RWPE1 (cell line): ENCODE data around the gene AHNAK2.

Experiments
- CTCF ChIA-PET: fragments of 350-600 bp; sonication (Branson Sonifier 250); formaldehyde crosslinking; extraction: SDS; loops from one replicate; lab custom pipeline; 2021; lab: Yijun Ruan, JAX
- POLR2A ChIA-PET: fragments of 400-600 bp; formaldehyde crosslinking; extraction: SDS; loops from one replicate; lab custom pipeline; 2020; ENCODE audit warnings: antibody characterized with exemption; ENCODE audit not compliant: low non-redundant PET; lab: Yijun Ruan, JAX
- DNase-seq: peaks from one replicate; pipeline ENCODE4 v3.0.0; 2012; ENCODE audit warnings: low spot score
- H3K27ac ChIP-seq: fragments of 450-650 bp; 2 replicates; pipeline ENCODE4 v1.5.1; 2017
- CTCF ChIP-seq: fragments of 450-650 bp; conservative IDR thresholded peaks from 2 replicates; pipeline ENCODE4 v1.5.1; 2017; ENCODE audit warnings: low read depth, mild to moderate bottlenecking

Gene AHNAK2

GRCh38 chr14:104937694-104938365, 40.3 kb downstream of the AHNAK2 start:
- no peak for DNase-seq
- POLR2A ChIA-PET = interaction anchor here (0.6 to 0.7 kb wide), 3 partner anchors 45 to 696 kb away, joined by 3 read pairs; no protein-coding TSS in a partner anchor
- no peak for TF ChIP-seq CTCF
- CTCF ChIA-PET = interaction anchor here (0.6 kb wide), 1 partner anchor 290 kb away, joined by 6 read pairs; no protein-coding TSS in a partner anchor
- H3K27ac ChIP-seq = peak overlapping the region; percentile 26

- peak overlapping the region; percentile 70 for H3K27ac ChIP-seq
- no peak for TF ChIP-seq CTCF
- ChIA-PET CTCF (interaction anchor here (0.6 kb wide), 1 partner anchor 289 kb away, joined by 6 read pairs; no protein-coding TSS in a partner anchor), POLR2A (interaction anchor here (0.6 to 0.7 kb wide), 4 partner anchors 44 to 696 kb away, joined by 3 to 4 read pairs (median 3); no protein-coding TSS in a partner anchor)
- DNase-seq = no peak
These were observed 41.0 kb downstream of the AHNAK2 start for GRCh38 chr14:104937161-104937560.

- ChIA-PET POLR2A (interaction anchor here (0.6 kb wide), 1 partner anchor 61 kb away, joined by 4 read pairs; no protein-coding TSS in a partner anchor), CTCF (no interaction called here)
- DNase-seq = no peak
- peak overlapping the region; percentile 70 for H3K27ac ChIP-seq
- no peak for TF ChIP-seq CTCF
These were observed 41.6 kb downstream of the AHNAK2 start for GRCh38 chr14:104936361-104937155.

GRCh38 chr14:104935955-104936354, 42.2 kb downstream of the AHNAK2 start:
- POLR2A ChIA-PET = no interaction called here
- H3K27ac ChIP-seq = peak overlapping the region; percentile 70
- CTCF ChIA-PET = no interaction called here
- DNase-seq = peak; percentile 13
- no peak for TF ChIP-seq CTCF

- no peak for TF ChIP-seq CTCF
- POLR2A ChIA-PET = no interaction called here
- DNase-seq = no peak
- H3K27ac ChIP-seq = peak overlapping the region; percentile 70
- CTCF ChIA-PET = interaction anchor here (0.6 to 0.8 kb wide), 2 partner anchors 37 to 1129 kb away, joined by 3 to 4 read pairs; no protein-coding TSS in a partner anchor
These were observed 43.0 kb downstream of the AHNAK2 start for GRCh38 chr14:104935026-104935650.
